HG03280 (cell line): ENCODE results near the gene PSAP.

ENCODE experiments used
- ATAC-seq: cut with Tn5 transposase; IDR thresholded peaks from one replicate; pipeline ENCODE4 v1.9.1; 2021; ENCODE audit warnings: mild to moderate bottlenecking, moderate library complexity; ENCODE audit not compliant: unreplicated experiment

PSAP gene

DNA sequence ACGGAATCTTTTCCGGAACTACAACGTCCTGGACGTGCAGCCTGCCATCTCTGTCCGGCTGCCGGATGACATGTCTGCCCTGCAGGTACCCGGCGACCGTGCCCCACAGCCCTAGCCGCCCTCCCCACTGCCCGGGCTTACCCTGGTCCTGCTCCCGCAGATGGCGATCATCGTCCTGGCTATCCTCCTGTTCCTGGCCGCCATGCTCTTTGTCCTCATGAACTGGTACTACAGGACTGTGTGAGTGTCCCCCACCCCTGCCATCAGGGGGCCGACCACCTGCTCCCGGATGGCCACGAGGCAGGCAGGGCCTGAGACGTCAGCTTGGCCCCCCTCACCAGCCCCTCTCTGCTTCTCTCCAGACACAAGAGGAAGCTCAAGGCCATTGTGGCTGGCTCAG is 39.7 kb downstream of the PSAP start:
- ATAC-seq = no peak

DNA sequence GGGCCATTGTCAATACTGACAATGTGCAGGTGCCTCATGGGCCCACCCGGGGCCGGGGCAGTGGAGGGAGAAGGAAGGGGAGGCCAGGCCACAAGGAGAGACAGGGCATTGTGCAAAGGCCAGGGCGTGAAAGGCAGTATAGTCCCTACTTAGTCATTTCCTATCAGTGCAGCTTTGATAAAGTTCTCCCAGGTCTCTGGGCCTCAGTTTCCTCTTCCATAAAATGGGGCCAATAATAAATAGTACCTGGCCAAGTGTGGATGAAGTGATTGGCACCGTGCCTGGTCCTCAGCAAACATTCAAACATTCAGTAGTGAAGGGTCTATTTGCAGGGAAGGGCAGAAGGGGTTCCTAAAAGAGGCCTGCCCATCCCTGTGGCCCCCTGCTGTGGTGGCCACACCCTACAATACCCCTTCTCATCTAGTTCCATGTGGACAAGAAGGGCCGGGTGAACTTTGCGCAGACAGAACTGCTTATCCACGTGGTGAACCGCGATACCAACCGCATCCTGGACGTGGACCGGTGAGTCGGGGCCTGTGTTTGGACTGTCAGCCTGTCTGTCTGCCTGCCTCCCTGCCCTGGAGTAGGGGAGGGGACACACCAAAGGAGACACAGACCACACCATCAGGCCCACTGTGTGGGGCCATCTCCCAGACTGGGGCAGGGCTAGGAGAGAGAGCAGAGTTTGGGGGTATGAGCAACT is 40.9 kb downstream of the PSAP start:
- no peak for ATAC-seq

DNA sequence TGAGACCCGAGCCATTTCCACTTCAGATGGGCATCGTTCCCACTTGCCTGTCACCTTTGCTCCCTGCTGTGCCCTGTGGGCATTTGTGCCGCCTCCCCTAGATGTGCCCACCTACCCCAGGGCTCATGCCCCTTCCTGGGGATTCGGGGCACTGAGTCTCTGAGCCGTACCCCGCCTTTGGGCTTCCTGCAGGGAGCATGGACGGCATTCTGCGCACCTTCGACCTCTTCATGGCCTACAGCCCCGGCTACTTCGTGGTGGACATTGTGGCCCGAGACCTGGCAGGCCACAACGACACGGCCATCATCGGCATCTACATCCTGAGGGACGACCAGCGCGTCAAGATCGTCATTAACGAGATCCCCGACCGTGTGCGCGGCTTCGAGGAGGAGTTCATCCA is 41.4 kb downstream of the PSAP start:
- ATAC-seq = no peak

DNA sequence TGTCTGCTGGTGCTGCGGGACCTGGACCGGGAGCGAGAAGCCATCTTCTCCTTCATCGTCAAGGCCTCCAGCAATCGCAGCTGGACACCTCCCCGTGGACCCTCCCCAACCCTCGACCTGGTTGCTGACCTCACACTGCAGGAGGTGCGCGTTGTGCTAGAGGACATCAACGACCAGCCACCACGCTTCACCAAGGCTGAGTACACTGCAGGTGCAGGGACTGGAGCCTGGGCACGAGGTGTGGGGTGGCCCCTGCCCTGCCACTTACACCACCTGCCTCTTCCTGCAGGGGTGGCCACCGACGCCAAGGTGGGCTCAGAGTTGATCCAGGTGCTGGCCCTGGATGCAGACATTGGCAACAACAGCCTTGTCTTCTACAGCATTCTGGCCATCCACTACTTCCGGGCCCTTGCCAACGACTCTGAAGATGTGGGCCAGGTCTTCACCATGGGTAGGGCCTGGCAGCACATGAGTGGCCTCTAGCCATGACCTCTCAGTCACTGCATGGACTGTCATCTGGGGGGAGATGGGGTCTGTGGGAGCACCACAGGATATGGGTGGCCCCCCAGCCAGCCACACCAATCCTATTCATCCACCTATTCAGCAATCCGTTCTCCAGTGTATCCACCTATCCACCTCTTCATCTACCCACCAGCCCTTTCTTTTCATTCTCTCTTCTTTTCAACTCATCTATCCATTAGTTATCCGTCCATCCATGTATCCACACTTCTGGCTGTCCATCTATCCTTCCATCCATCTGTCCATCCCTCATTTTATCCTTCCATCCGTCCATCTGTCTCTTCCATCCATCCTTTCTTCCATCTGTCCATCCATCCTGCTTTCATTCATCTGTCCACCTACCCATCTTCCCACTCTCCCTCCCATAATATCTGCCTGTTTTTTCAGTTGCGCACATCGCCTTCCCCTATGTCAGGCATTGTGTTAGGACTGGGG is 43.2 kb downstream of the PSAP start:
- ATAC-seq = no peak

DNA sequence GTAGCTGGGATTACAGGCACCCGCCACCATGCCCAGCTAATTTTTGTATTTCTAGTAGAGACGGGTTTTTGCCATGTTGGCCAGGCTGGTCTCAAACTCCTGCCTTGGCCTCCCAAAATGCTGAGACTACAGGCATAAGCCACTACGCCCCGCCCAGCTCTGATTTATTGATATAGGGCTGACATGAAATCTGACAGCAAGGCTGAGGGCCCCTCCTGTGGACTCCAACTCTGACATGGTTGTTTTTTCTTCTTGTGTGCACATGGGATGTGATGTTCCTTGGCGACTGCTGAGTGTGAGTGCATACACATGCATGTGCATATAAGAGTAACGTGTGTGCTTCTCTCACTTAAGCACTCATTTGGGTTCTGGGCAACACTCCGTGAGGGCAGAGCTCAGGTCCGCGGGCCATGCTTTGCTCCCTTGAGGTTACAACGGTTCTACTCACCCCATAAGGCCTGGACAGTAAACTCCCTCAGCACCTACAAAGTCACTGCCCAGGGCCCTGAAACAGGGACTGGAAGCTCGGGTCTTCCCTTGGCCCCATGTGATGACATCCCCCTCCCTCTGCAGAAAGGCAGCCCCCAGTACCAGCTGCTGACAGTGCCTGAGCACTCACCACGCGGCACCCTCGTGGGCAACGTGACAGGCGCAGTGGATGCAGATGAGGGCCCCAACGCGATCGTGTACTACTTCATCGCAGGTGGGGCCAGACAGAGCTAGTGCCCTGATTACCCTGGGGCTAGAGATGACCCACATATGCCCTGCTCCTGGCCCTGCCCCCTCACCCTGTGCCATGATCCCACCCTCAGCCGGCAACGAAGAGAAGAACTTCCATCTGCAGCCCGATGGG is 44.1 kb downstream of the PSAP start:
- no peak for ATAC-seq

DNA sequence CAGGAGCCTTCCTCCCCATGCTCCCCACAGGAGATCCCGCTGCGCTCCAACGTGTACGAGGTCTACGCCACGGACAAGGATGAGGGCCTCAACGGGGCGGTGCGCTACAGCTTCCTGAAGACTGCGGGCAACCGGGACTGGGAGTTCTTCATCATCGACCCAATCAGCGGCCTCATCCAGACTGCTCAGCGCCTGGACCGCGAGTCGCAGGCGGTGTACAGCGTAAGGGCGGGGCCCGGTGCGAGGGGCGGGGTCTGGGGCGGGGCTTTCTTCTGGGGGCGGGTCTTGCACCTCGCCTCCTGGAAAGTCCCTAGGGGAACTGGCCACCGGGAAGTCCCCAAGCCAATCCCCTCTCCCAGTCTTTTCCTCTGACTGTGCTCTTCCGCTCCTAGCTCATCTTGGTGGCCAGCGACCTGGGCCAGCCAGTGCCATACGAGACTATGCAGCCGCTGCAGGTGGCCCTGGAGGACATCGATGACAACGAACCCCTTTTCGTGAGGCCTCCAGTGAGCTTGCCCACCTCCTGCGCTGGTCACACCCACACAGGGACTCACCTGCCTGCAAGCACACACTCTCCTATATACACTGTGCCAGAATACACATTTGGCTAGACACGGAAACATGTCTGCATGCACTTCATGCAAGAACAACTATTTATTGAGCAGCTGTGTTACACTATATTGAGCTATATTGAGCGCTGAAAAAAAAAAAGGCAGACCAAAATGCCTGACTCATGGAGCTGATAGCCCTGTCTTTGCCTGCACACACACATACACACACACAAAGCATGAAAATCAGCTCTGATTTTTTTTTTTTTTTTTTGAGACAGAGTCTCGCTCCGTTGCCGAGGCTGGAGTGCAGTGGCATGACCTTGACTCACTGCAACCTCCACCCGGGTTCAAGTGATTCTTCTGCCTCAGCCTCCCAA is 45.0 kb downstream of the PSAP start:
- ATAC-seq = no peak

DNA sequence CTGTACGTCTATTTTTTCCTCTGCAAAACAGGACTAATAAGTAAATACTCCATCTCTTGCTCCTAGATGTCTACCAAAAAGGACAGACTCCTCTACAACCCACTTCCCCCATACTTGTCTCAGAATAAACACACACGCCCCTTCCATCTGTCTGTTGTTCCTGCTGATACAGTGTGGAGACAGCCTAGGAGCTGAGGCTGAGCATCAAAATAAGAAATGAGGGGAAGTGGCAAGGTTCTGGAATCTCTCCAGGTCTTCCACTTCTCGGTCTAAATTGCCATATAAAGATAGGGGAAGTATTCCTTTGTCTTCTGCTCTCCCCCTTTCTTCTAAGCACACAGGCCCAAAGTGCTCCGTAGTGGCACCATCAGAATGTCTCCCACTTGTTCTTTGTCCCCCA is 47.0 kb downstream of the PSAP start:
- no peak for ATAC-seq

DNA sequence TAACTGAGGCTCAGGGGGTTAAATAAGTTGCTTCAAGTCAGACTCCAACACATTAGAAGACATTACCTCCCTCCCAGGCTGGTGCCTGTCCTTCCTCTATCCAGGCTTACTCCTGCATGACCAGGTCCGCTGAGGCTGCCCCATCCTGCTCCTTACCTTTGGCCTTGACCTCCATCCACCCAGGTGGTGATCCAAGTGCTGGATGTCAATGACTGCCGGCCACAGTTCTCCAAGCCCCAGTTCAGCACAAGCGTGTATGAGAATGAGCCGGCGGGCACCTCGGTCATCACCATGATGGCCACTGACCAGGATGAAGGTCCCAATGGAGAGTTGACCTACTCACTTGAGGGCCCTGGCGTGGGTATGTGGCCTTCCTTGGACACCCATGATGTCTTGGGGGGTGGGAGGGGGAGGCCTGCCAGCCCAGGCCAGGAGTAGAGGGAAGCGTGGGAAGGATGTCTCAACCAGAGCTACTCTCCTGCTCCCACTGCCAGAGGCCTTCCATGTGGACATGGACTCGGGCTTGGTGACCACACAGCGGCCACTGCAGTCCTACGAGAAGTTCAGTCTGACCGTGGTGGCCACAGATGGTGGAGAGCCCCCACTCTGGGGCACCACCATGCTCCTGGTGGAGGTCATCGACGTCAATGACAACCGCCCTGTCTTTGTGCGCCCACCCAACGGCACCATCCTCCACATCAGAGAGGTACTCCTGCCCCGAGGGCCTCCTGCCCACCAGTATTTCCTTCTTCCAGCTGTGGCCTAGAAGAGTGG is 48.1 kb downstream of the PSAP start:
- ATAC-seq = no peak

DNA sequence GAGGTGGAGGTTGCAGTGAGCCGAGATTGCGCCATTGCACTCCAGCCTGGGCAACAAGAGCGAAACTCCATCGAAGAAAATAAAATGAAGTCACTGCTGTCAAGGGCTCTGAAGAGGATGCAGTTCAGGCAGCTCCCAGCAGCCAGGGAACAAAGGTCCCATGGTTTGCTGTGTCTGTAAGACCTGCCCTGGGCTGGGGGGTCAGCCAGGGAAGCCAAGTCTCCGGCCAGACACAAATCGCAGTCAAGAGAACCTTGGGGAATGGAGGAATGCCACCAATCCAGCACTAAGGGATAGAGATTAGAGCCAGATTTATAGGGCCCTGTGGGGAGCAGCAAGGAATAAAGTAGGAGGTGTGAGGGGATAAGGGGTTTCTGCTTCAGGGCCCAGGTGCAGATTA is 48.8 kb downstream of the PSAP start:
- ATAC-seq = no peak

DNA sequence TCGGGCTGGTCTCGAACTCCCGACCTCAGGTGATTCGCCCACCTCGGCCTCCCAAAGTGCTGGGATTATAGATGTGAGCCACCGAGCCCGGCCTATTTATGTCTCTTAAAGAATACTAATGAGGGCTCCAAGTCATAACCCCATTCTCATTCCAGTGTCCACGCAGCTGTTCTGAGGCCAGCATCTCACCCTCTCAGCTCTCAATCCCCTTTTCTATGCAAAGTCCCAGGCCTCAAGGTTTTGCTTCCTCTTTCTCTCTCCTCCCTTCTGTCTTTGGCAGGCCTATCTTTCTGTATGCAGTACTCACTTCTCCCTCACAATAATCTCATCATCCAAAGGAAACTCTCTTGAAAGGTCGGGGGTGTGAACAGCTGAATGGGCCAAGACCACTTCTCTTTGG is 49.7 kb downstream of the PSAP start:
- peak; percentile 80 for ATAC-seq

DNA sequence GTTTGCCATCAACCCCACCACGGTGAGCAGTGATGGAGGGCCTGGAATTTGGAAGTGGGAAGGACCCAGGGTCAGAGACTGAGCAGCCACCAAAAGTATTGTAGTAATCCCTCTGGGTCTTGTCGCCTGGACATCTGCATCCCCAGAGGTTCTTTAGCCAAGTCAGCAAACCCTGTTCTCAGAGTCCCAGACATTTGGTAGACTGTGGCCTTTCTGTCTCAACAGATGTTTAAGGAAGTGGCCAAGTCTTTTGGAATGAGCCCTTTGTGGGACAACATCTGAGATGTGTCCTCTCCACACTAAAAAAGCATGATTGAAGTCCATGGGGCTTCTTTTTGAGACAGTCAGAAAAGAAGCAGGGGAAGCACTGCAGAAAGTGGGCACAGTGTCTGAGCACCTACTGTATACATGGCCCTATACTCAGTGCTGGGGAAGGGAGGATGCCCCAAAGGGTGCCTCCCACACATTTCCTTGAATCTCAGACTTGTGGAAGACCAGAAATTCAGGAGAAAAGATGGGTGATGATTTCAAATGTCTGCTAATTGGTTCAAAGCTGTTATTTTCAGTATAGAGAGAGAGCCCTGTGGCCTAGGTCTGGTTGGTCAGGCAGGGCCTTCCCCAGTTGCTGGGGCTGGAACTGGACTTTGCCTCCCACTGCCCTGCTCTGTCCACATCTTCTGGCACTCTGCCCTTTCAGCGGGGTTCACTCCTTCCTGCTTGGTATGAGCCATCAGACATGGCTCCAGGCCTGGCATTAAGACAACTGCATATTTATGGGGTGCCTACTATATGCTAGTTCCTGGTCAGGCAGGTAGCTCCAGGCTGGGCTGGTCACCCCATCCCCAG is 51.2 kb downstream of the PSAP start:
- no peak for ATAC-seq

DNA sequence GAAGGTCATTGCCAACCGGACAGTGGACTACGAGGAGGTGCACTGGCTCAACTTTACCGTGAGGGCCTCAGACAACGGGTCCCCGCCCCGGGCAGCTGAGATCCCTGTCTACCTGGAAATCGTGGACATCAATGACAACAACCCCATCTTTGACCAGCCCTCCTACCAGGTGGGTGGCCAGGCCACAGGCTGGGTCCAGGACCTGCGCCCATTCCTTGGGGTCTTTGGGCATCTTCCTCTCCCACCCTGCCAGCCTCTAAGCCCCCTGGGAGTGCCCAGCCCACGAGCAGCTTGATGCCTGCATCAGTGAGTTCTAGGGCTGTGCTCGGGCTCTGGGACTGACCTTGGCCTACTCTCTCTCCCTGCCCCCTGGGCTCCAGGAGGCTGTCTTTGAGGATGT is 51.9 kb downstream of the PSAP start:
- no peak for ATAC-seq

DNA sequence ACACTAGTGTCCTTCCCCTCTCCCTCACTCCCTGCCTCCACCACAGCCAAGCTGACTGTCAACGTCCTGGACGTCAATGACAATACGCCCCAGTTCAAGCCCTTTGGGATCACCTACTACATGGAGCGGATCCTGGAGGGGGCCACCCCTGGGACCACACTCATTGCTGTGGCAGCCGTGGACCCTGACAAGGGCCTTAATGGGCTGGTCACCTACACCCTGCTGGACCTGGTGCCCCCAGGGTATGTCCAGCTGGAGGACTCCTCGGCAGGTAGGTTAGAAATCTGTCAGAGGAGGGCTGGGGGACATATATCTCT is 52.8 kb downstream of the PSAP start:
- ATAC-seq = no peak

DNA sequence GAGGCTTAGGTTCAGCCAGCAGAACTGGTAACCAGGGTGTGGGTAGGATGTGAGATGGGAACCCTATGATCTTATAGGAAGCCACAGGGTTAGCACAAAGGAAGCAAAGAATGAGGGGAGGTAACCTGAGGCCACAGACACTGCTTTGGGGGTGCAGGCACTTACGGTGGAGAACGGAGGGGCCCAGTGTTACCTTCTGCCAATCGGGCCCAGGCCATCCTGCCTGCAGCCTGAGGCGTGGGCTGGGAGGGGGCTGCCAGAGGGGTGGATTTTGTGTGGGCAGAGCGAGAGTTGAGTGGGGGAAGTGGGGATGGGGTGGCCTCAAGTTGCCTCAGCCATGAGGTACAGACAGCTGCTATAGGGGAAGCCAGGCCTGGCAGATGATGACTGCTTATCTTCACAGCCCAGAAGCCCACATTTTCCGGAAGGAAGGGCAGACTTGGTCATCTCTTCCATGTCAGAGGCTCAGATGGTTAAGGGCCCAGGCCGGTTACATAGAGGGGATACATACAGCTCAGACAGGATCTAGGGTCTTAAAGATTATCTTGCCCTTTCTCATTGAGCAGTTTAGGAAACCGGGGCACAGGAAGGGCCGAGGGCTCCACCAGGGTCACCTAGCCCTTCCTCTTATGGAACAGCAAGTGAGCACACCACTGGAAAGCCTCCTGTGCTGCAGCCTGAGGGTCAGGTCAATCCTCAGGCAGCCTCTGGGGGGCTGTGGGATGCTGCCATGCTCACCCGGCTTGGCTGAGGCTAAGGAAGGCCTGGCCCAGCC is 53.3 kb downstream of the PSAP start:
- ATAC-seq = no peak

DNA sequence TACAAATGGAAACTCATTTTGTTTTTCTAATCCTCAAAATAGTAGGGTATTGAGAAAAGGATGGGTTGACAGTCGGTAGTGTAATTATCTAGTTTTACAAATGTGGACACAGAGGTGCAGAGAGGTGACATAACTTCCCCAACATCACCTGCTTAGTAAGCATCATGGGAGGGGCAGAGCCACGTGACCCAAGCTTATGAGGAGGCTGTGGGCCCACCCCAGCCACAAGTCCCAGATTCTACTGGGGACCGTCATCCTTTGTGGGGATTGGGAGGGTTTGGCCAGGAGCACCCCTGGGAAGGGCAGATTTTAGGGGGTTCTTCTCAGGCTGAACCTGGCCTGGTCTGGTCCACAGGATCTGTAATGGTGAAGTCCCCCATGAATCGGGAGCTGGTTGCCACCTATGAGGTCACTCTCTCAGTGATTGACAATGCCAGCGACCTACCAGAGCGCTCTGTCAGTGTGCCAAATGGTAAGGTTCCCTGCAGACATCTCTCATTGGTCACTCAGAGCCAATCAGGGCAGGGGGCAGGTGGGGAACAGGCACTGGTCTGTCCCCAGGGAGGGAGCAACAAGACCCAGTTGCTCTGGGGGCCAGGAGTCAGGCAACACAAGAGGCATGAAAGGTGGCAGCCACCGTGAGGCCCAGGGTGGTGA is 54.2 kb downstream of the PSAP start:
- no peak for ATAC-seq

DNA sequence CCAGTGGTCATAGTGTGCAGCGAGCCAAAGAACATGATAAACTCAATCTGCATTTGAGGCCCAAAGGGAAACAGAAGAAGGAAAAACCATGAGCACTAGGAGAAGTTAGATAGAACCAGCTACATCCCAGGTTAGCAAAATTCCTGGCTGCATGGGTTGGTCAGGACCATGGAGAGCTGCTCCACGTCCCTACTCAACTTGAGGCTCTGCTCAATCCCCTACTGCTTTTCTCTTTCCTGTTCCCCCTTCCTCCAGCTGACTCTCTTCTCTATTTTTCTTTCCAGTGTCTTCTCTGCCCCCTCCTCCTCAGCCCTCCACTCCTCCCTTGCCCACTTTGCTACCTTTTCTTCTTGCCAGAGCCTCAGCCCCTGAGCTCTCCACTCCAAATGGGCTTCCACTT is 55.8 kb downstream of the PSAP start:
- ATAC-seq = no peak

DNA sequence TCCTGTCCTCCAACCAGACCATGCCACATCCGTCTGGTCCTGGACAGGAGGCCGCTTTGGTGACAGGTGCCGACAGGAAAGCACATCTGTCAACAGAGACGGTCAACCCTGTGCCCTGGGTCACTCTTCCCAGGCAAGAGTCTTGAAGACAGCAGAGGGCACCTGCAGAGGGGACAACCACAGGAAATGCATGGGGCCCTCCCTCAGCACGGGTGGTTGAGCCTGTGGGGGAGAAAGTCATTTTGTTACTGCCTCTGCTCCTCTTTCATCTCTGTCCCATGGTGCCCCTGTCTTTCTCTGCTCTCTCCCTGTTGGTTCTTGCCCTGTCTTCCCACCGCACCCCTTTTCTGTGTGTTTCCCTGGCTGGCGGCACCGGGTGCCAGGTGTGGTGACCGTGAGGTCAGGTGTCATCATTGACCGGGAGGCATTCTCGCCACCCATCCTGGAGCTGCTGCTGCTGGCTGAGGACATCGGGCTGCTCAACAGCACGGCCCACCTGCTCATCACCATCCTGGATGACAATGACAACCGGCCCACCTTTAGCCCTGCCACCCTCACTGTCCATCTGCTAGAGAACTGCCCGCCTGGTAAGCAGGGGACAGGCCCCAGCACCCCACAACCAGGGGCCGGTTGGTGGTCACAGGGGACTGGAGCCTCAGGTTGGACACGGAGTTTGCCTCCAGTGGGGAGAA is 60.2 kb downstream of the PSAP start:
- ATAC-seq = no peak
